Head of caudate nucleus (tissue), 42 donors: Measurements from ENCODE around the gene NEK2.
"Not testable (repeated sequence)": the region's sequence is repeated elsewhere in the genome, so short reads cannot be mapped to it uniquely, and the experiment has no call there.

ENCODE experiments used
- DNase-seq, 42 donors: peaks; one replicate each; pipeline versions ENCODE4 v3.0.0 to v3.0.0-alpha.2; 2020 to 2021; ENCODE audit warnings: mixed read lengths in 7 of 42
- intact Hi-C: fragments of 100-400 bp; cut with DNase I; formaldehyde crosslinking; loops from one replicate; pipeline ENCODE4 v1.15.0; 2022

The NEK2 gene

DNA sequence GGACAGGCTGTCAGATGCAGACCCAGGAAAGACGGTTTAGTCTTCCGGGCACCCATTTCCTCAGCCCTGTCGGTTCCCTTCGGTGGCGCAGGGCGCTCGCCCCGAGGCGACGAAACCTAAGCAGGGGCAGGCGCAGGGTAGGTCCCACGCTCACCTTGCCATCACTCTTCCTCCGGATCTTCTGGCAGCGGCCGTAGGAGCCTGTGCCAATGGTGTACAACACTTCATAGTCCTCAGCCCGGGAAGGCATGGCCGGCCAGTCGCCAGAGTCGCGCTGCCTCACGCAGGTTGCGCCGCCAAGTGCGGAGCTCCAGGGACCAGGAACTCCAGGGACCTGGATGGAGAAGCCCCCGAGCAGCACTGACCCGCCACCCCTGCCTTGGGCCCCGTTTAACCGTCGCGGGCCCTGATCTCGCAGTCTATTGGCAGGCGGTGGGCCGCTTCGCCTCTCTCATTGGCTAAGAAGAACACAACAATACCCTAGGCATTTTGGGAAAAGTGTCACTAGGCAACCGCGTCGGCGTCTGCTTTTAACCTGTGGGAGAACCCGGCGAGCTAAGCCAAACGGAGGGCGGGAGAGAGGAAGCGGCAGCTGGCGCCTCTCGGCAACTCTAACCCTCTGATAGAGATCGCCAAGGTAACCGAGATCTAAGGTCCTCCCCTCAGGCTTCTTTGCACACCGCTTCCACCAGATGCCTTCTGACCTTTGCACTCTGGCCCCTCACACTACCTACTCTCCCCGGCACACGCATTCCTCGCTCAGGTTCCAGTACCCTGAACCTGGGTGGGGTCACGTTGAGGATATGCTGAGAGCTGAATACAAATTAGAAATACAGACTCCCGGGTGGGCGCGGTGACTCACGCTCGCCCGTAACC lies at the start of gene NEK2:
Gene NEK2, minus strand, starts transcription at position 392 of the 876 bp plus-strand sequence. Its CDS starts 142 bp downstream, at position 250.
- intact Hi-C loops = no loop called here
- DNase-seq = peak; percentile 71 to 96 (median 89)

DNA sequence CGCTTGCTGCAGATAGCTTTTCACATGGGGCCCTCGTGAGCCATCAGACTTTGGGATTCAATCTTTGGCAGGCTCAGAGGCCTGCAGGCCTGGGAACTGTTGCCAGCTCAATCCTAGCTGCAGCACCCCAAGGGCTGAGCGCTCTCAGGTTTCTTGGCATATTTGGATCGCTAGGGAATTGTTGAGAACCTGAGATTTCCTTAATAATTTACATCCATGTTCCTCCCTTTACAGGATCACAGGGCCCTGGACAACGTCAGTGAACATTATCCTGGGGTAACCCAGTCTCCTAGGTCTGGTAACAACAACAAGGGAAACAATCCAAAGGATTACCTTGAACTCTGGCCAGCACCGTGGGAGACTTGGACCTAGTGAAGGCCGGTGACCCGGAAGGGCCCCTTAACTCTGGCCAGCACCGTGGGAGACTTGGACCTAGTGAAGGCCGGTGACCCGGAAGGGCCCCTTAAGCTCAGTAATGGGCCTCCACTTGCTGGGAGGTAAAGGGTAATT lies 49.3 kb upstream of the NEK2 start:
- DNase-seq = no peak
- intact Hi-C loops = no loop called here

DNA sequence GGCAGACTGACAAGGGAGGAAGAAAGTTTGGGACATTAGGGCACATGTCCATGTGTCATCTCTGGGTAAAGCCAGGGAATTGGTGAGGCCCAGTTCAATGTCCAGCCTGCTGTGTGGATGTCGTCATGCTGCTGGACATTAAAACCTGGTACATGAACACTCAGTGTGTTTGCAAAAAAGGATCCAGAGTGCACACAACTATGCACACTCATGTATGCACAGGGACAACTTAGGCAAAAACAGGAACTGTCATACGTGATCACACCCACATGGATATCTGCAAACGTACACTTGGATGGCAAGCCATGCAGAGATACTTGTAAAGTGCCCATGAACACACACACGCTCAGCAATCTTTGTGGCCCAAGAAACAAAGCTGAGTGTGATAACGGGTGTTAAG lies 47.9 kb upstream of the NEK2 start:
- intact Hi-C loops = no loop called here
- DNase-seq = no peak

DNA sequence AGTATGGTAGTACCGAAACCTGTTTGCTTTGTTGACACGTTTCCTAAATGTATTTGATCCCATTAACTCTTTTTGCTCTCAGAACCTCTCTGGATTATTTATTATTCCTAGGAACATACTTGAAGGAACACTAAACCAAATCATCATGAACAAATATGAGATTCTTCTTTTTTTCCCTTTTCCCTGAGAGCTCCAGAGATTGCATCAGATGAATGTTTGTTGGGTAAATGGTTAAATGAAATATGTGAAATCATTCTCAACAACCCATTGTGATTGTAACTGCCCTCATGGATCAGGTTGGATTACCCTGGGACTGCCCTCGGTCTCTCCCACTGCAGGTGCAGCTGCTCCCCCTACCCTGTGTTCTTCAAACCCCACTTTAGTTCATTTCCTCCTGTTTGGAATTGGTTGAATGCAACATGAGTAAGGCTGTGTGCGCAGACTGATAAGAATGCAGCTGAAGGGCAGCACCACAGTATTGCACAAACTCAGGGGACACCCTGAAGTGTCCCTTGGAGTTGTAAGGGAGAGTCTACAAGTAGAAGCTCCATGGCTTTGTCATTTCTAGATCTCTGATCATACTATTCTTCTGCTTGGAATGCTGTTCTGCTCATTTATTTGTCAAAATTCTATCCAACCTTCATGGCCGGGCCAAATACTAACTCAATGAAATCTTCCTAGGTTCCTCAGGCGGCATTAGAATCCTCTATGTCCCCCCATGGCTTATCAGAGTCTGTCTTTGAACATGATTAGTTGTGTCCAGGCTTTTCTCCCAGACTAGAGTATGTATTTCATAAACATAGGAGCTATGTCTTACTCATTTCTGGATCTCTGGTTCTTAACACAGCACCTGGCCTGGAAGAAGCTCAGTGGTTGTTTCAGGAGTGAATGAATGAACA lies 47.1 kb upstream of the NEK2 start:
- intact Hi-C loops = no loop called here
- no peak for DNase-seq

DNA sequence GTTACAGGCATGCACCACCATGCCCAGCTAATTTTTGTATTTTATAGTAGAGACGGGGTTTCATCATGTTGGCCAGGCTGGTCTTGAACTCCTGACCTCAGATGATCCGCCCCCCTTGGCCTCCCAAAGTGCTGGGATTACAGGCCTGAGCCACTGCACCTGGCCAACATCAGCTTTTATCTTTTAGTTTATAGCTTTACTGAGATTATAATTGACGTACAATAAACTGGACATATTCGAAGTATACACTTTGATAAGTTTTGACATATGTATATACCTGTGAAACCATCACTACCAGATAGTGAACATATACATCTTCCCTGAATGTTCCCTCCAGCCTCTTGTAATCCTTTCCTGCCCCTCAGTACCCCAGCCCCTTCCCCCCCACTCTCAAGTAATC lies 41.1 kb upstream of the NEK2 start:
- DNase-seq, intact Hi-C loops: not testable (repeated sequence)

DNA sequence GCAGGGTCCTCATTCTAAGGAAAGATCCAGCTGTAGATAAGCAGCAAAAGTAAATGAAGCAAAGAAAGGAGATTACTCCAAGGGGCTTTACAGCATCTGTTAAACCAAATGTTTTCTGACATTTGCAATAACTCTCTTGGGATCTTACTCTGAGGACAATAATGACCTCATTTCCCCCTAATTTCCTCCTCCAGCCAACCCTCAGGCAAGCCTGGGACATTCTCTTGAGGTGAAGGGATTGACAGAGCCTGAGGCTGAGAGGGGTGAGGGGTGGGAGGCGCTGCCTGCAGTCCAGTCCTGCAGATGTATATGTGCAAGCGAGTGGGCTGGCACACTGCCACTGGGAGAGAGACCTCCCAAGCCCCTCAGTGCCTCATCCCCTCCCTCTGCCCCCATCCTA lies 40.5 kb upstream of the NEK2 start:
- DNase-seq = no peak
- intact Hi-C loops = no loop called here

DNA sequence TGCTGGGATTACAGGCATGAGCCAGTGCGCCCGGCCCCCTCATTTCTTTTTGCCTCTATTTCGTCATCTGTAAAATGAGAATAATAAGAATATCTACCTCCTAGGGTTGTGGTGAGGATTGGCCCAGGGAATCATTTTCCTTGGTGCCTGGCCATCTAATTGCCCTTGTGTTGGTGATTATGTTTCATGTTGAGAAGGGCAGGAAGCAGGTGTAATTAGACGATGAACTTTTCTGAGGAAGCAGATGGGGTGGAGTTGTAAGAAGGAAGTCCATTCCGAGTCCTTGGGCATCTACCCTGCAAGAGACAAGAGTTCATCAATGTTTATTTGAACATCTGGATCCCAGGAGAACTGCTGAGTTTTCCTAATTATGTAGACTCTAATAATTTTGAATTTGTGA lies 38.7 kb upstream of the NEK2 start:
- intact Hi-C loops = no loop called here
- DNase-seq = no peak

DNA sequence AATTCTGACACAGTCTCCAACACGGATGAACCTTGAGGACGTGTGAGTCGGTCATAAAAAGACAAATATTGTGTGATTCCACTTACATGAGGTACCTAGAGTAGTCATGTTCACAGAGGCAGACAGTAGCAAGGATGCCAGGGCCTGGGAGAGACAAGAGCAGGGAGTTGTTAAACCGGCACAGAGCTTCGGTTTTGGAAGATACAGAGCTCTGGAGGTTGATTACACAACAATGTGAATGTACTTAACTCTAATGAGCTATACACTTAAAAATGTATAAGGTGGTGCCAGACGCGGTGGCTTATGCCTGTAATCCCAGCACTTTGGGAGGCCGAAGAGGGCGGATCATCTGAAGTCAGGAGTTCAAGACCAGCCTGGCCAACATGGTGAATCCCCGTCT lies 37.8 kb upstream of the NEK2 start:
- intact Hi-C loops = no loop called here
- no peak for DNase-seq

DNA sequence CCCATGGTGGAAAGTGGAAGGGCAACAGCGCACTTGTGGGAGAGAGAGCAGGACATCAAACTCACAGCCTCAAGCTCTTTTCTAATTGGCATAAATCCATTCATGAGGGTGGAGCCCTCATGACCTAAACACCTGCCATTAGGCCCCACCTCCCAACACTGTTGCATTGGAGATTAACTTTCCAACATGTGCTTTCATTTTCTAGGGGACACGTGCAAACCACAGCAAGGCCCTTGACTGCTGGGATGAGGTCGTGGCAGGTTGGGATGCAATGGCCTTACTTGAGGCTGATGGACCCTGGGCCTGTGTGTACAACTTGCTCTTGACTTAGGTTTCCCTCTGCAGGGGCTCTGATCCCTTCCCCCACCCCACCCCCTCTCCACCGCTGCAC lies 35.9 kb upstream of the NEK2 start:
- intact Hi-C loops = no loop called here
- no peak for DNase-seq

DNA sequence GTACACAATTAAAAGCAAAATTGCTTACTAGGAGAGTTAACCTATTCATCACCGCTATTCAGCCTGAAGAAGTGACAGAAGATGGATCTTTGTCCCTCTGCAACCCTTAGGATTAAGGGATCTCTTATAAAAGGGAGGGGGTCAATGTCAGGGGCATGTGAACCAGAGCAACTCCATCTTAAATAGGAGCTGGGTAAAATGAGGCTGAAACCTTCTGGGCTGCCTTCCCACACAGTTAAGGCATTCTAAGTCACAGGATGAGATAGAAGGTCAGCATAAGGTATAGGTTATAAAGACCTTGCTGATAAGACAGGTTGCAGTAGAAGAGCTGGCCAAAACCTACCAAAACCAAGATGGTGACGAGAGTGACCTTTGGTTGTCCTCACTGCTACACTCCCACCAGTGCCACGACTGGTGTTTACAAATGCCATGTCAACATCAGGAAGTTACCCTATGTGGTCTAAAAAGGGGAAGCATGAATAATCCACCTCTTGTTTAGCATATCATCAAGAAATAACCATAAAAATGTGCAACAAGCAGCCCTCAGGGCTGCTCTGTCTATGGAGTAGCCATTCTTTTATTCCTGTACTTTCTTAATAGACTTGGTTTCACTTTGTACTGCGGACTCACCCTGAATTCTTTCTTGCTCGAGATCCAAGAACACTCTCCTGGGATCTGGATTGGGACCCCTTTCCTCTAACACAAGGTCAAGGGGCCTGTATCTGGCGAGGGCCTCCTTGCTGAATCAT lies 35.3 kb upstream of the NEK2 start:
- intact Hi-C loops = no loop called here
- DNase-seq = no peak

DNA sequence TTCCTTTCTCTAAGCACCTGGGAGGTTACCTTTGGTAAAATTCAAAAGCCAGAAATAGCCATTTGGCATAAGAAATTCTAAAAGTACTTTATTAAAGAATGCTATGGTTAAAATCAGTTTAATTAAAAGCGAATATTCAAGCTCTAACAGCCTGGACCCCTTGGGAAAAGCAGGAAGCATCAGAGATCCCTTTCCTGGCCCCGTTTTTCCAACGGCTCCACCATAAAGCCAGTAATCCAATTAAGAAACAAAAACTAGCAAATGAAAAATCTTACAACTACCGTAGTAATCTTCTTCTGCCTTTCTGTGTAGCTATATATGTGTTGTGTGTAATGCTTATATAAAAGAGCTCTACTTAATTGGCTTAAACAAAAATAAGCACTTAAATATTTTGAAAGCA lies 33.5 kb upstream of the NEK2 start:
- intact Hi-C loops = no loop called here
- no peak for DNase-seq

DNA sequence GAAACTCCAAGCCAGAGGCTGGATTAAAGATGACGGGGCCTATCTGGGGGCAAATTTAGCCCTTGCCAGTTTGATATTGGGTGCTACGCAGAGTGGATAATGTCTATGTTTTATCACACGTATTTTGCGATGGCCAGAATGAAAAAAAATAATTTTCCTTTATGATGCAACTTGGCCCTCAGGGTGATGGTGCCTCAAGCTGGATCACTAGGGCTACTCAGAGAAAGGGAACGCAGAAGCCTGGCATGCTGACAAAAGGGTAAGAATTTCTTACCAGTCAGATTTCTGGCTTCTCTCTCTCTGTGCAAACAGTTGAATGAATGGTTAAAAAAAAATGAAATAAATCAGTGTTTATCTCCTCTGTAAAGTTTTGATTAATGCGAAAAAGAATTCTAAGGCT lies 32.6 kb upstream of the NEK2 start:
- intact Hi-C loops = no loop called here
- DNase-seq = no peak

DNA sequence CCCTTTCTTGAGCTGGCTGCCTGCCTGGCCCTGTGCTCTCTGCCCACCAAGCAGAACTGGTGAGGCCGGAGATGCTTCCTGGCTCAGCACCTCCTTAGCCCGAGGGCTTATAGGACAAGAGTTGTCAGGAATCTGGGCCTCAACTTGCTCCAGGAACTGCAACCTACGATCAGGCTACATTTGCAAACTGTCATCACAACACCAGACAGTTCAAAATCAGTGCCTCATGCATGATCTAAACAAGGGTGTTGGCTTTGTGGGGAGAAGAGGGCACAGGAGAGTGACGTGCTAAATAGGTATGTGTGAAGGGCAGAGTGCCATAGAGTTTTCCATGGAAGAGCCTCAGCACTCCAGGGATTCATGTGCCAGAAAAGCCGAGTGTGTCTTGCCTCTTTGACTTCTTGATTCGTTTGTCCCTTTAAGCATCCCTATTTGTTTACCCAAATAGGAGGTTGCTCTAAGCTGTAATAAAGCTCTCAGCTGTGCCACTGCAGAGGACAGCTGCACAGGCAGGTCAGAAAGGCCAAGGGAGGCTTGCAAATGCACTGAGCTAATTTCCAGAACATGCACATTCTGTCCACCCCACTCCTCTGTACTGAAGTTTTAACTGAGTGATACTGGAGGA lies 30.2 kb upstream of the NEK2 start:
- intact Hi-C loops = no loop called here
- DNase-seq = no peak

DNA sequence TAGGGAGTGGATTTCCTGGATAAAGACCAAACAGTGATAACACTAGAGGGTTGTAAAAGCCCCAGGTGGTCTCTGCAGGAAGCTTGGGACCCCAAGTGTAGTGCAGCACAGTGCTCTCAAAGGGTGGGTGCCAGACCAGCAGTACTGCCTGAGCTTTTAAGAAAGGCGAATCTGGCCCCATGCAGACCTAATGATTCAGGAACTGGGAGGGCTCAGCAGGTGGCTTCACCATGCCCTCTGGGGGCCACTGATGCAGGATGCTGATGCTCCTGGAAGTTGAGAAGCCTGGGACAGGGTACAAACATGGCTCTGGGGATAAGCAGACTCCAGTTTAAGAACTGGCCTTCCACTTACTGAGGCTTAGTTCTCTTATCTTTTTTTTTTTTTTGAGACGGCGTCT lies 29.1 kb upstream of the NEK2 start:
- intact Hi-C loops = no loop called here
- no peak for DNase-seq

DNA sequence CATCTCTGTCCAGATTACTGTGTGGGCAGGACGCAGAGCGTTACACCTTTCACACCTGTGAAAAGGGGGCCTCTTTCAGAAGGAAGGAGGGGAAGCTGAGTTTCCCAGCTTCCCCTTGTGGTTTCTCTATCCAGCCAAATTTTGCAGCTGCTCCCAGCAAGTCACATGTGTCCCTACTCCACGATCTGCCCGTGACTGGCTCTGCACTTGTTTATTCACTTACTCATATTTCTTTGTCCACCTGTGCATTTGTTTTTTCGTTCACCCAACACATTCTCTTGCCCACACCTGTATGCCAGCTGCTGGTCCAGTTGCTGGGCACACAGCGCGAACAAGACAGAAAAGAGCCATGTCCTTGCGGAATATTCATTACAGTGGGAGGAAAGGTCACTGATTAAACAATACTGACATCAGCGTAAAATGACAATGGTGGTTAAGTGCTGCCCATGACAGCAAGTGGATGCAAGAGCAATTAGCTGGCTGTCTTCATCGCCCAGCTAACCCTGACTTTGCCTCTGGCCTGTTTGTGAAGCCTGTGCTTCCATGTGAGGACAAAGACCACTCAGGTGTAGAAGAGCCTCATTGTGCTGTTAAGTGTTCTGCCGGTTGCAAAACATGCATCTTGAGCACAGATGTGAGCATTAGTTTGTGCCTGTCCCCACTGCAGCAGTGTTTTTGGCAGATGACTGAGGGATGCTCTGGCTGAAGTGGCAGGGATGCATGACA lies 28.6 kb upstream of the NEK2 start:
- intact Hi-C loops = no loop called here
- DNase-seq = peak in 22 of 42 donors; percentile 27 to 74 (median 43)

DNA sequence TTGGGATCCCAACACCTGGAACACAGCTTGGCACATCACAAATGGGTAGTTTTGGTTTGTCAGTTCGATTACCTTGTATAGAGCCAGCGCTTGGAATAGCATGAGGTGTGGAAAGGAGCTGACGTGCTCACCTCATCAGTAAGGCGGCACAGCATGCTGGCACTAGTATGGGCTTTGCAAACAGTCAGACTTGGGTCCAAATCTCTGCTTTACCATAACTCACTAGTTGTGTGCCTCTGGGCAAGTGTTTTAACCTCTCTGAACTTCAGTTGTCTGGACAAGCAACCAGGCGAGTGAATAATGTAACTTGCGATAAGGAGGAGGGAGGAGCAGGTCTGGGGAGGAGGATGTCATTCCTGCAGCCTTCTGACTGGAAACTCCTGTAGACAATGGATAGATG lies 26.3 kb upstream of the NEK2 start:
- intact Hi-C loops = no loop called here
- no peak for DNase-seq

DNA sequence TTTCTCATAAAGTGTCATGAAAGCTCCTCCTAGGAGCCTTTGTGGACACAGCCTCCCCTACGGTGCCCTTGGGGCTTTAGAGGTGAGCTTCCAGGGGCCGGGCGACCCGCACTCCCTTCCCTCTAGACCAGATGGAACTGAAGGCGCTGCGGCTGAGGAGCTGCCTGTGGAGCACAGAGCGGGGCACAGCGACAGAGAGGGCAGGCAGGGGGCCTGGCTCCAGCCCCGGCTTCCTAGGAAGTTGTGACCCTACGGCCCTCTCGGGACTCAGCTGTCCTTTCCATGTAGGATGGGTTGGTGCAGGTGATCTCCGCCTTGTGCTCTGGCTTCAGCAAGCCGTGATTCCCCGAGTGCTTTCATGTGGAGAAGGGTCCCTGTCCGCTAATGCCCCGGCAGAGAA lies 23.6 kb upstream of the NEK2 start:
- intact Hi-C loops = loop anchor here (2.0 kb wide), 1 partner anchor 132 kb away; the partner anchor contains the start of gene LPGAT1
- peak in 6 of 42 donors; percentile 8 to 54 (median 34) for DNase-seq
